ENCODE data around the gene GPR107. TPM values are rescaled to one million over a fixed set of nuclear protein-coding genes. Genes with fewer than 3 reads are reported as not detected.
"Not testable (repeated sequence)": the region's sequence is repeated elsewhere in the genome, so short reads cannot be mapped to it uniquely, and the experiment has no call there.

The GPR107 gene
- total RNA-seq, result 10 to 100 TPM; 25.1 to 26.3 TPM

GRCh38 chr9:130053504-130054324 is at the start of gene GPR107:
Gene GPR107, plus strand, starts transcription at chr9:130053906. Its CDS starts 27 bp downstream, at chr9:130053933.
- CTCF ChIA-PET, result interaction anchor here (1.1 to 2.1 kb wide), 5 partner anchors 9 to 169 kb away, joined by 3 to 11 read pairs (median 8); no protein-coding TSS in a partner anchor
- H3K4me3 Mint-ChIP-seq, result peak within 1 kb of the TSS; percentile 92
- peak within 1 kb of the TSS; percentile 91 for H3K27ac Mint-ChIP-seq
- peaks cover 13% of the 10 kb centered on the region for H3K36me3 Mint-ChIP-seq (ENCODE audit: low read depth)
- POLR2A ChIA-PET, result interaction anchor here (0.6 to 2.7 kb wide), 30 partner anchors 9 to 219 kb away, joined by 3 to 64 read pairs (median 4); partner anchors contain the start of genes C9orf78, FNBP1 and USP20
- H3K4me1 Mint-ChIP-seq, result peaks cover 42% of the 10 kb centered on the region
- H3K27me3 Mint-ChIP-seq, result no peaks in the 10 kb centered on the region
- H3K9me3 Mint-ChIP-seq, result no peaks in the 10 kb centered on the region
- peak; percentile 82 for DNase-seq

GRCh38 chr9:130003943-130004552 is 49.7 kb upstream of the GPR107 start:
- H3K4me3 Mint-ChIP-seq, result no peak overlapping the region
- peaks cover 52% of the 10 kb centered on the region for H3K36me3 Mint-ChIP-seq (ENCODE audit: low read depth)
- ChIA-PET POLR2A (interaction anchor here (1.3 kb wide), 1 partner anchor 8 kb away, joined by 7 read pairs; no protein-coding TSS in a partner anchor), CTCF (interaction anchor here (0.8 to 1.5 kb wide), 4 partner anchors 27 to 48 kb away, joined by 3 to 5 read pairs (median 4); no protein-coding TSS in a partner anchor)
- peak overlapping the region; percentile 58 for H3K27ac Mint-ChIP-seq
- DNase-seq, result no peak
- H3K9me3 Mint-ChIP-seq, result no peaks in the 10 kb centered on the region
- no peaks in the 10 kb centered on the region for H3K27me3 Mint-ChIP-seq
- H3K4me1 Mint-ChIP-seq, result peaks cover 76% of the 10 kb centered on the region

DNA sequence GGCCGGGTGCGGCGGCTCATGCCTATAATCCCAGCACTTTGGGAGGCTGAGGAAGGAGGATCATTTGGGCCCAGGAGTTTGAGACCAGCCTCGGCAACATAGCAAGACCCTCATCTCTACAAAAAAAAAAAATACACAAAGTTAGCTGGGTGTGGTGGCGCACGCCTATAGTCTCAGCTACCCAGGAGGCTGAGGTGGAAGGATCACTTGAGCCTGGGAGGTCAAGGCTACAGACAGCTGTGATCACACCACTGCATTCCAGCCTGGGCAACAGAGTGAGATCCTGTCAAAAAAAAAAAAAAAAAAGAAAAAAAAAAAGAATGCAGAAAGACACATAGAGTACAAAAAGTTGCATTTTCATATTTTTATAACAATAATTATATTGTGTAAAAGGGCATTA is 46.8 kb upstream of the GPR107 start:
- DNase-seq, H3K27me3 Mint-ChIP-seq, H3K9me3 Mint-ChIP-seq: not testable (repeated sequence)
- H3K36me3 Mint-ChIP-seq (ENCODE audit: low read depth), result peaks cover 50% of the 10 kb centered on the region
- CTCF ChIA-PET, result interaction anchor here (0.9 to 2.9 kb wide), 5 partner anchors 10 to 46 kb away, joined by 3 to 12 read pairs (median 3); partner anchors contain the start of gene GPR107
- peak overlapping the region; percentile 62 for H3K4me3 Mint-ChIP-seq
- H3K4me1 Mint-ChIP-seq, result peaks cover 75% of the 10 kb centered on the region
- peak overlapping the region; percentile 89 for H3K27ac Mint-ChIP-seq
- POLR2A ChIA-PET, result interaction anchor here (0.8 to 4.5 kb wide), 11 partner anchors 11 to 120 kb away, joined by 3 to 30 read pairs (median 4); partner anchors contain the start of gene GPR107

- POLR2A ChIA-PET, result interaction anchor here (0.7 to 4.5 kb wide), 20 partner anchors 9 to 122 kb away, joined by 3 to 30 read pairs (median 5); partner anchors contain the start of gene FNBP1
- H3K9me3 Mint-ChIP-seq, result peaks cover 2% of the 10 kb centered on the region
- DNase-seq, result no peak
Measured at GRCh38 chr9:130008538-130008937, 45.2 kb upstream of the GPR107 start.

GRCh38 chr9:130009546-130009945 is 44.2 kb upstream of the GPR107 start:
- ChIA-PET CTCF (interaction anchor here (0.8 to 1.7 kb wide), 2 partner anchors 12 to 18 kb away, joined by 4 read pairs; no protein-coding TSS in a partner anchor), POLR2A (interaction anchor here (1.3 to 4.5 kb wide), 8 partner anchors 9 to 65 kb away, joined by 4 to 30 read pairs (median 11); no protein-coding TSS in a partner anchor)
- not testable (repeated sequence) for H3K27me3 Mint-ChIP-seq, DNase-seq, H3K9me3 Mint-ChIP-seq, H3K4me3 Mint-ChIP-seq
- Mint-ChIP-seq H3K36me3 (ENCODE audit: low read depth) (peaks cover 51% of the 10 kb centered on the region), H3K4me1 (peaks cover 76% of the 10 kb centered on the region), H3K27ac (peak overlapping the region; percentile 89)

More at GRCh38 chr9:130008538-130008937, 45.2 kb upstream of the GPR107 start:
- Mint-ChIP-seq H3K36me3 (ENCODE audit: low read depth) (peaks cover 53% of the 10 kb centered on the region), H3K27ac (peak overlapping the region; percentile 89), H3K4me1 (peaks cover 78% of the 10 kb centered on the region), H3K27me3 (no peaks in the 10 kb centered on the region), H3K4me3 (peak overlapping the region; percentile 1)
- CTCF ChIA-PET, result interaction anchor here (0.8 to 2.9 kb wide), 5 partner anchors 17 to 63 kb away, joined by 3 to 12 read pairs (median 3); no protein-coding TSS in a partner anchor

DNA sequence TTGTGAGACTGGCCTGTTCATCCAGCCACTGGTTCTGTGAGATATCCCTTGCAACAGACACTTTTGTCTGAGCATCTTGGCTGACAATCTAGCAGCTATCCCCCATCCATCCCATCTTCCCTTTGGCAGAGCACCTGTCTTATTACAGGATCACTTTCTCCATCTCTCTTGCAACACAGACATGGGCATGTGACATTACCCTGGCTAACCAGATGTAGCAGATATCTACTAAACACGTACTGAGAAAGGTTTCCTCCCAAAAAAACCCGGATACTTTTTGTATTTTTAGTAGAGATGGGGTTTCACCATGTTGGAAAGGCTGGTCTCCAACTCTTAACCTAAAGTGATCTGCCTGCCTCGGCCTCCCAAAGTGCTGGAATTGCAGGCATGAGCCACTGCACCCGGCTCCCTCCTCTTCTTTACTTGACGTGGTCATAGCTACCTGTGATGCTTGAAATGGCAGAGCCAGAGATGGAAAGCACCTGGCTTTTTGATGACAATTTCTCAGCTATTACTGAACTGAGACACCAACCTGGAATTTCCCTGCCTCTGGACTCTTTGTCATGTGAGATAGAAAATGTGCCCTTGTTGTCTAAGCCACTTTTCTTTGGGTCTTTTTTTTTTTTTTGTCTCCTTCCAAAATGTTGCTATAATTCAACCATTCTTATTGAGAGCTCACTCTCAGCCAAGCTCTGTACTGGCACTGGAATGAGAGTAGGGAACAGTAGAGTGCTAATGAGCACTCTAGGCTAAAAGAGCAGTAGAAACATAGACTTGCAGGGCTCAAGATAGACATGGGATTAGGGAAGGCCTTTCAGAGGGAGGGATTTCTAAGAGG is 43.3 kb upstream of the GPR107 start:
- peaks cover 2% of the 10 kb centered on the region for H3K9me3 Mint-ChIP-seq
- CTCF ChIA-PET, result interaction anchor here (0.7 to 1.7 kb wide), 4 partner anchors 11 to 28 kb away, joined by 3 to 4 read pairs (median 4); no protein-coding TSS in a partner anchor
- H3K4me3 Mint-ChIP-seq, result no peak overlapping the region
- DNase-seq, result no peak
- H3K4me1 Mint-ChIP-seq, result peaks cover 78% of the 10 kb centered on the region
- no peaks in the 10 kb centered on the region for H3K27me3 Mint-ChIP-seq
- peaks cover 58% of the 10 kb centered on the region for H3K36me3 Mint-ChIP-seq (ENCODE audit: low read depth)
- H3K27ac Mint-ChIP-seq, result peak overlapping the region; percentile 66
- POLR2A ChIA-PET, result interaction anchor here (1.0 to 4.5 kb wide), 9 partner anchors 8 to 34 kb away, joined by 3 to 30 read pairs (median 9); no protein-coding TSS in a partner anchor

DNA sequence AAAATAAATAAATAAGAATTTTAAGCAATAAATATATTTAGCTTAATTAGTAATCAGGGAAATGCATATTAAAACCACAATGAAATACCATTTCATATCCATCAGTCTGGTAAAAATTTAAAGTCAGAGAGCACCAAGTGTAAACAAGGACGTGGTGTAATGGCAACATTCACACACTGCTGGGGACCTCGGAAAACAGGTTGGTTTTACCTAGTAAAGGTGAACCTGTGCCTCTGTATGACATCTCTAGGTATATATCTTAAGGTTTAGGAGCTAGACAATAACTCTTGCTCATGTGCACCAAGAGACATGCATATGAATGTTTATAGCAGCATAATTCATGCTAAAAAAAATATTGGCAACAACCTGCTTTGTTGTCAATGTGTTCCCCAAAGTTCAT is 40.4 kb upstream of the GPR107 start:
- H3K4me1 Mint-ChIP-seq, result peaks cover 72% of the 10 kb centered on the region
- no peaks in the 10 kb centered on the region for H3K27me3 Mint-ChIP-seq
- no peak for DNase-seq
- no peak overlapping the region for H3K4me3 Mint-ChIP-seq
- CTCF ChIA-PET, result no interaction called here
- peak overlapping the region; percentile 40 for H3K27ac Mint-ChIP-seq
- peaks cover 6% of the 10 kb centered on the region for H3K9me3 Mint-ChIP-seq
- H3K36me3 Mint-ChIP-seq (ENCODE audit: low read depth), result peaks cover 64% of the 10 kb centered on the region
- POLR2A ChIA-PET, result interaction anchor here (1.0 to 1.4 kb wide), 3 partner anchors 17 to 29 kb away, joined by 3 to 4 read pairs (median 3); partner anchors contain the start of gene FNBP1

DNA sequence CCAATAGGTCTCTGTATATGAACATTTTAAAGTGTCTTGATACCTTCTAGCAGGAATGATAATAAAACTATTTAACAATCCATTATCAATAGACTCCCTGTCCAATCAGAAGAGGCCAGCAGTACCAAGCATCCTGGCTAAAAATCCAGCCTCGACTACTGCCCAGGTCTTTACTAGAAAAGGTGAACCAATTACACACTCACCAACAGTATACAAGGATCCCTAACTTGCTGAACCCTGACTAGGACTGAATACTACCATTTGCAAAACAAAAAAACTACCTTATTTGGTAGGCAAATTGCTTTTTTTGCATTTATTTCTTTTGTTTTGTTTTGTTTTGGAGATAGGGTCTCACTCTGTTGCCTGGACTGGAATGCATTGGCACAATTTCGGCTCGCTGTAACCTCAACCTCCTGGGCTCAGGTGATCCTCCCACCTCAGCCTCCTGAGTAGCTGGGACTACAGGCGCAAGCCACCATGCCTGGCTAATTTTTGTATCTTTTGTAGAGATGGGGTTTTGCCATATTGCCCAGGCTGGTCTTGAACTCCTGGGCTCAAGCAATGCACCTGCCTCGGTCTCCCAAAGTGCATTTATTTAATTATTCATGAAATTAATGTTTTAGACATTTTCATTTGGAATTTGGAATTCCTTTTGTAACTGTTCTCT is 38.2 kb upstream of the GPR107 start:
- CTCF ChIA-PET, result no interaction called here
- H3K36me3 Mint-ChIP-seq (ENCODE audit: low read depth), result peaks cover 67% of the 10 kb centered on the region
- H3K4me1 Mint-ChIP-seq, result peaks cover 66% of the 10 kb centered on the region
- POLR2A ChIA-PET, result interaction anchor here (1.1 to 1.5 kb wide), 3 partner anchors 8 to 38 kb away, joined by 3 to 4 read pairs (median 3); partner anchors contain the start of gene GPR107
- H3K27ac Mint-ChIP-seq, result no peak overlapping the region
- H3K27me3 Mint-ChIP-seq, result no peaks in the 10 kb centered on the region
- H3K4me3 Mint-ChIP-seq, result no peak overlapping the region
- peaks cover 6% of the 10 kb centered on the region for H3K9me3 Mint-ChIP-seq
- no peak for DNase-seq

GRCh38 chr9:130017076-130017475 is 36.6 kb upstream of the GPR107 start:
- ChIA-PET CTCF (interaction anchor here (1.1 to 1.6 kb wide), 4 partner anchors 12 to 27 kb away, joined by 3 to 9 read pairs (median 6); no protein-coding TSS in a partner anchor), POLR2A (interaction anchor here (0.9 to 4.6 kb wide), 10 partner anchors 8 to 131 kb away, joined by 3 to 30 read pairs (median 6); no protein-coding TSS in a partner anchor)
- Mint-ChIP-seq H3K4me1 (peaks cover 67% of the 10 kb centered on the region), H3K36me3 (ENCODE audit: low read depth) (peaks cover 64% of the 10 kb centered on the region), H3K27me3 (no peaks in the 10 kb centered on the region), H3K4me3 (no peak overlapping the region), H3K27ac (peak overlapping the region; percentile 72), H3K9me3 (peaks cover 6% of the 10 kb centered on the region)
- DNase-seq, result no peak

- not testable (repeated sequence) for H3K9me3 Mint-ChIP-seq, DNase-seq, H3K4me3 Mint-ChIP-seq, H3K27me3 Mint-ChIP-seq
- H3K36me3 Mint-ChIP-seq (ENCODE audit: low read depth), result peaks cover 63% of the 10 kb centered on the region
- POLR2A ChIA-PET, result interaction anchor here (0.9 to 4.6 kb wide), 8 partner anchors 9 to 132 kb away, joined by 4 to 30 read pairs (median 9); no protein-coding TSS in a partner anchor
- peak overlapping the region; percentile 52 for H3K27ac Mint-ChIP-seq
- H3K4me1 Mint-ChIP-seq, result peaks cover 67% of the 10 kb centered on the region
- CTCF ChIA-PET, result interaction anchor here (1.1 to 1.6 kb wide), 4 partner anchors 11 to 27 kb away, joined by 3 to 9 read pairs (median 6); no protein-coding TSS in a partner anchor
Measured at GRCh38 chr9:130017510-130017909, 36.2 kb upstream of the GPR107 start.

- peak overlapping the region; percentile 54 for H3K27ac Mint-ChIP-seq
- POLR2A ChIA-PET, result interaction anchor here (0.8 to 4.6 kb wide), 8 partner anchors 9 to 56 kb away, joined by 3 to 30 read pairs (median 7); no protein-coding TSS in a partner anchor
- H3K4me3 Mint-ChIP-seq, result no peak overlapping the region
- H3K27me3 Mint-ChIP-seq, result no peaks in the 10 kb centered on the region
- H3K36me3 Mint-ChIP-seq (ENCODE audit: low read depth), result peaks cover 62% of the 10 kb centered on the region
- peaks cover 4% of the 10 kb centered on the region for H3K9me3 Mint-ChIP-seq
- CTCF ChIA-PET, result interaction anchor here (0.5 to 1.6 kb wide), 2 partner anchors 23 to 210 kb away, joined by 3 to 5 read pairs; no protein-coding TSS in a partner anchor
- H3K4me1 Mint-ChIP-seq, result peaks cover 67% of the 10 kb centered on the region
- DNase-seq, result no peak
Measured at GRCh38 chr9:130018265-130018664, 35.4 kb upstream of the GPR107 start.

Data from activated CD4-positive, alpha-beta memory T cell treated with anti-CD3 and anti-CD28 coated beads, Interleukin-2, amount 10 ng/mL, durations not matched to agents 7 days and 5 days (primary cell).